K562 (cell line): ENCODE results near the gene MYL6B. TPM values are rescaled to one million over a fixed set of nuclear protein-coding genes. Genes with fewer than 3 reads are reported as not detected.

Experiments used
- ATF1 ChIP-seq, 2 experiments: fragments of 450-650 bp in 1 of 2; IDR thresholded peaks; 2 replicates each; pipeline ENCODE4 v1.6.1; 2016; ENCODE audit warnings: missing compliant biosample characterization in 1 of 2, missing genetic modification characterization in 1 of 2
- CTCF ChIP-seq, 3 experiments: IDR thresholded peaks in 2 of 3; conservative IDR thresholded peaks in 1 of 3; 2 replicates each; pipeline ENCODE4 v1.5.1; 2011 to 2012; ENCODE audit warnings: low read length in 3 of 3, mild to moderate bottlenecking in 3 of 3, control low read depth in 2 of 3, improper control_type of control experiment in 1 of 3, inconsistent platforms in 1 of 3, low read depth in 1 of 3, mixed read lengths in 1 of 3, moderate library complexity in 1 of 3; ENCODE audit not compliant: insufficient read depth in 2 of 3
- DLX4 ChIP-seq: fragments of 250-450 bp; sonication (Bioruptor Pico); IDR thresholded peaks from 2 replicates; pipeline ENCODE4 v1.6.1; 2021; ENCODE audit warnings: mild to moderate bottlenecking
- GATA2 ChIP-seq: sonication (generic); formaldehyde crosslinking; IDR thresholded peaks from 2 replicates; pipeline ENCODE4 v1.4.0; 2020; ENCODE audit warnings: mild to moderate bottlenecking, missing genetic modification reagents
- NR2C2 ChIP-seq, 2 experiments: fragments of 200-800 bp in 1 of 2; sonication (Bioruptor generic) in 1 of 2; sonication (generic) in 1 of 2; formaldehyde crosslinking in 1 of 2; IDR thresholded peaks; 2 replicates each; pipeline versions ENCODE4 v1.6.1 to v1.8.0; 2016 to 2022; ENCODE audit warnings: mild to moderate bottlenecking in 1 of 2, missing compliant biosample characterization in 1 of 2, missing genetic modification characterization in 1 of 2, missing genetic modification reagents in 1 of 2
- SREBF1 ChIP-seq: fragments of 150-350 bp; IDR thresholded peaks from 2 replicates; pipeline ENCODE4 v1.6.1; 2014; ENCODE audit warnings: antibody characterized with exemption, low read depth, low read length, borderline replicate concordance
- TEAD2 ChIP-seq: fragments of 450-650 bp; IDR thresholded peaks from 2 replicates; pipeline ENCODE4 v1.6.1; 2016; ENCODE audit warnings: missing genetic modification characterization, control low read depth, missing compliant biosample characterization
- TRIM24 ChIP-seq, 2 experiments: fragments of 450-650 bp; IDR thresholded peaks; 2 replicates each; pipeline ENCODE4 v1.6.1; 2016
- VEZF1 ChIP-seq: fragments of 200-800 bp; sonication (Bioruptor generic); IDR thresholded peaks from 2 replicates; pipeline ENCODE4 v1.6.1; 2017; ENCODE audit warnings: missing genetic modification characterization, missing compliant biosample characterization
- ZBTB5 ChIP-seq: fragments of 450-650 bp; IDR thresholded peaks from 2 replicates; pipeline ENCODE4 v1.6.1; 2017; ENCODE audit warnings: antibody characterized with exemption
- ZNF3 ChIP-seq: fragments of 250-450 bp; sonication (Bioruptor Pico); IDR thresholded peaks from 2 replicates; pipeline ENCODE4 v1.5.0; 2021; ENCODE audit warnings: mild to moderate bottlenecking, moderate library complexity
- ZNF589 ChIP-seq: fragments of 200-800 bp; sonication (Bioruptor generic); IDR thresholded peaks from 2 replicates; pipeline ENCODE4 v1.6.1; 2016; ENCODE audit warnings: low read depth, missing genetic modification characterization, missing compliant biosample characterization
- polyA plus RNA-seq, 8 experiments: library from polyadenylated mRNA; depleted of rRNA in 4 of 8; stranded (reverse) in 5 of 8; unstranded in 3 of 8; fragments of >200 nt; fragmentation: Nextera tagmentation in 2 of 8; fragmentation: Illumina TruSeq in 1 of 8; extraction: Ambion mirVana in 2 of 8; extraction: Trizol in 1 of 8; gene quantifications; 2 replicates each; pipeline versions ENCODE4 v1.2.1 to v1.2.3, GENCODE V29; 2011 to 2014; ENCODE audit warnings: inconsistent platforms in 1 of 8, missing spikeins in 1 of 8
- total RNA-seq, 7 experiments: library from RNA; depleted of rRNA in 6 of 7; stranded (reverse); fragments of >200 nt in 6 of 7; fragmentation: Illumina TruSeq in 2 of 7; extraction: Trizol in 2 of 7; gene quantifications; 2 replicates each; pipeline versions ENCODE4 v1.2.1 to v1.2.3, GENCODE V29; 2011 to 2021; ENCODE audit warnings: low replicate concordance in 1 of 7

Gene MYL6B
- total and polyA plus RNA-seq, 9 of the 15 experiments (the other 6 are each of a cell fraction or from before 2014, with no cell fraction given), result 42.8 to 77.3 (median 68.6) TPM

GRCh38 chr12:56206452-56207166, 54.2 kb downstream of the MYL6B start (continued):
- TF ChIP-seq DLX4 (CRISPR knock-in tag), result no peak
- TF ChIP-seq ZBTB5, result no peak
- no peak for TF ChIP-seq TEAD2
- TF ChIP-seq NR2C2 (CRISPR knock-in tag; IDR thresholded peaks at IDR 0.05), result no peak
- no peak for TF ChIP-seq NR2C2 (tag; IDR thresholded peaks at IDR 0.05)
- peak; percentile 83 to 89 (median 83) for TF ChIP-seq CTCF (IDR thresholded peaks at IDR 0.05 in 2 of 3, conservative IDR thresholded peaks at IDR 0.05 in 1 of 3; ENCODE audit: insufficient read depth in 2 of 3, low read depth in 1 of 3, low read length in 3 of 3)
- no peak for TF ChIP-seq ATF1 (CRISPR knock-in tag; IDR thresholded peaks at IDR 0.05)
- no peak for TF ChIP-seq ATF1 (tag; IDR thresholded peaks at IDR 0.05)
- TF ChIP-seq TRIM24 (IDR thresholded peaks at IDR 0.05), result no peak
- no peak for TF ChIP-seq ZNF589 (CRISPR knock-in tag)
- no peak for TF ChIP-seq SREBF1
- 0 out of 2 replicates have a peak, but pooled peaks have one; percentile 15 for TF ChIP-seq VEZF1 (CRISPR knock-in tag)
- no peak for TF ChIP-seq GATA2 (CRISPR knock-in tag)
- TF ChIP-seq ZNF3, result no peak
